Measurements from ENCODE around the gene TJP1.
"Not testable (repeated sequence)": the region's sequence is repeated elsewhere in the genome, so short reads cannot be mapped to it uniquely, and the experiment has no call there.

TJP1 gene

DNA sequence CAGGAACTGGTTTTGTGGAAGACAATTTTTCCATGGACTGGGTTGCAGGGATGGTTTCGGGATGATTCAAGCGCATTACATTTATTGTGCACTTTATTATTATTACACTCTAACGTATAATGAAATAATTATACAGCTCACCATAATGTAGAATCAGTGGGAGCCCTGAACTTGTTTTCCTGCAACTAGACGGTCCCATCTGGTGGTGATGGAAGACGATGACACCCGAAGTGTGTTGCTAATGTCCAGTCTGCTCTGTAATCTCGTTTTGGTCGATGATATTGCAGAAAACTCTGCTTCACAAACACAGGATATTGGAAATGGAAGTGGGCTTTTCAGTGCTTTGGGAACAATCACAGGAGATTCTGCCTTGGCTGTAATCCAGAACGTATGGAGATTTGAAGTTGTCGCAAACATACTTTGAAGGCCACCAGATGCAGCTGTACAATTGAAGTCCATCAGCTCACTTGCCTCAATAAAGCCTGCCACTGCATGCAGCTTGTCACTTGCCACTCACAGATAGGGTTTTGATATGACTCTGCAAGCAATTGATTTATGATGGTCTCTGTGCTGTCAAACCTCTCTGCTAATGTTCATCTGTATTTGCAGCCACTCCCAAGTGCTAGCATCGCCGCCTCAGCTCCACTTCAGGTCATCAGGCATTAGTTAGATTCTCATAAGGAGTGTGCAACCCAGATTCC is 141.7 kb downstream of the TJP1 start:
- DNase-seq: no peak

DNA sequence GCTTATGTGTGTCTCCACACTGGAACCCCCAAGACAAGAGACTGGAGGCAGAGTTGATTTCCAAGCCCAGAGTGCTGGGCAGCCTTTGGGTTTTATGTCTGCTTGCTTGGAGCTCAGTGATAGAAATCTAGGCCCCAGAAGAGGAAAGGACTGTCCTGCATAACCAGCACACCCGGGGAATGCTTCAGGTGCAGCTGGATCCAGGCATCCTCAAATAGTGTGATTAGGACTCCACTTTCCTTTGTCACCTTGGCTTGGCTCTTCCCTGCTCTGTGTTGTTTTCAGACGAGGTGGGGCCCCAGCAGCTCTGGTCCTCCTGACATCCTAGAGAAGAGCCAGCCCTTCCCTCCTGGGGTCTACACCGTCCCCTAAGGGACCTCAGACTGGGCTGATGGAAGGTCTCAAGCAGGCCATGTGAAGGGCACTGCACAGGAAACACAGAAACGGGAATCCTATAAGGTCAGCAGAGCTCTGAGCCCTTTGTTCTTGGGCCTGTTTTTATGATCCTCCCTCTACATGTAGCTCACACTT is 143.7 kb downstream of the TJP1 start:
- no peak for DNase-seq

DNA sequence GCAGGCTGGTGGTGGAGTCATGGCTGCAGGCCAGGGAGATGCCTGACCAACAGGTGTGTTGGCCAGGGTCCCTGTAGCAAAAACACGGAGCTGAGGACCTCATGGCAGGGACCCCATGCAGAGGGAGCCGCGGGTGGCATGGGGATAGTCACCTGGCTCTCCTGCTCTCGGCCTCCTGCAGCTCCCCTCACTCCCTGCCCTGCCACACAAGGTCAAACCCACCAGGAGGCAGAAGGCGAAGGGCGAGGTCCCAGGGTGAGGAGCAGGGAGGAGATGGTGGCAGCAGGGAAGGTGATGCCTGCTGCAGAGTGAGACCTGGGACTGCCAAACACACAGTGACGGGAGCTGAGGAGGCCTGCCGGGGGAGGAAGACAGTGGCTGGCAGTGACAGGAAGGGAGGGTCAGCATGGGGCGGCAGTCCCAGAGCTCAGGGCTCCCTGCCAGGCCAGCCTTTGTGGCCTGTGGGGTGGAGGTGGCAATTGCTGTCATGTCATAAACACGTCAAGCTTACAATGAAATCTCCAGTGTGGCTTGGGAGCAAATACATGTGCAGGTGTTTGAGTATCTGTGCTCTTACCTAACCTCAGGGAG is 144.3 kb downstream of the TJP1 start:
- DNase-seq: peak; percentile 31

DNA sequence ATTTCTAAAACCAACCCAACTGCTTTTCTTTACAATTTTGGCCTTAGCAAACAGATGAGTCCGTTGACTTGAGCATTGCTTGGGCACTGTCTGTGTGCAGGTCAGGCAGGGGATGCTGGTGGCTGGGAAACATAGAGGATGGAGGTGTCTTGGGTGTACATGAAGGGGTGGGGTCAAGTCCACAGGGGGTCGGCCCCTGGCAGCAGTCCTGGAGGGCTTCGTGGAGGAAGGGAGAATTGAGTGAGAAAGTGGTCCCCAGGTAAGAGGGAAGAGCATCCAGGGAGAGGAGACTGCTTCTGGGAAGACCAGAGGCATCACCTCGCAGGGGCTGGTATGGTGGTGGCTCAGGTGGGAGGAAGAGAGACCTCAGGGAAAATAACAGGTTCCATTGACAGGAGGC is 144.8 kb downstream of the TJP1 start:
- no peak for DNase-seq

DNA sequence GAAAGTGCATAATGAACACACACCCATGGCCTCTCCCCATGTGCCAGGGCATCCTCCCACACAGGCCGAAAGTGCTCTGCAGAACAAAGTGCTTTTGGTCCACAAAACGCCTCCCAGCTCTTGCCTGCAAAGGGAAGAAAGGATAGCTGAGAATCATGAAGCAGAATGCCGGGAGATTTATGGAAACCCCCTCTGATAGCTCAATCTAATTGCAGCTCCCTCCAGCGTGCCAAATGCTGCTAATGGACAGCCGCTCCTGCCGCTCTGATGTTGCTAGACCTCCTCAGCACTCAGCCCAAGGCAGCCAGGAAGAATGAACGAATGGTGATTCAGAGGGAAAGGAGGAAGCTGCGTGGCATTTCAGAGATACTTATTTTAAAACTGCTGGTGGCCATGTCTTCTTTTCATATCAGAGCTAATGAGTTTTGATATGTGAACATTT is 145.3 kb downstream of the TJP1 start:
- DNase-seq: no peak

DNA sequence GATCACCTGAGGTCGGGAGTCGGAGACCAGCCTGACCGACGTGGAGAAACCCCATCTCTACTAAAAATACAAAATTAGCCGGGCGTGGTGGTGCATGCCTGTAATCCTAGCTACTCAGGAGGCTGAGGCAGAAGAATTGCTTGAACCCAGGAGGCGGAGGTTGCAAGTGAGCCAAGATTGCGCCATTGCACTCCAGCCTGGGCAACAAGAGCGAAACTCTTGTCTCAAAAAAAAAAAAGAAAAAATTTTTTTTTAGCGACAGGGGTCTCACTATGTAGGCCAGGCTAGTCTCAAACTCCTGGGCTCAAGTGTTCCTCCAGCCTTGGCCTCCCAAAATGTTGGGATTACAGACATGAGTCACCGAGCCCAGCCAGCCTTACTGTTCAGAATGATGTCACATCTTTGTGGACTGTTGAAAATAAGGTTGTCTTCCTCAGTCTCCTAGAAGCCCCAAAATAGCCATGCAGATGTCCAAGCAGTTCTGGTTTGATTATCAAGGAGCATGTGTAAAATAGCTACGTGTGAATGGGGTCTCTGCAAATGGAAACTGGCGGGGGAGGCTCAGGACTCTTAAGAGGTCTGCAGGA is 145.8 kb downstream of the TJP1 start:
- not testable (repeated sequence) for DNase-seq

DNA sequence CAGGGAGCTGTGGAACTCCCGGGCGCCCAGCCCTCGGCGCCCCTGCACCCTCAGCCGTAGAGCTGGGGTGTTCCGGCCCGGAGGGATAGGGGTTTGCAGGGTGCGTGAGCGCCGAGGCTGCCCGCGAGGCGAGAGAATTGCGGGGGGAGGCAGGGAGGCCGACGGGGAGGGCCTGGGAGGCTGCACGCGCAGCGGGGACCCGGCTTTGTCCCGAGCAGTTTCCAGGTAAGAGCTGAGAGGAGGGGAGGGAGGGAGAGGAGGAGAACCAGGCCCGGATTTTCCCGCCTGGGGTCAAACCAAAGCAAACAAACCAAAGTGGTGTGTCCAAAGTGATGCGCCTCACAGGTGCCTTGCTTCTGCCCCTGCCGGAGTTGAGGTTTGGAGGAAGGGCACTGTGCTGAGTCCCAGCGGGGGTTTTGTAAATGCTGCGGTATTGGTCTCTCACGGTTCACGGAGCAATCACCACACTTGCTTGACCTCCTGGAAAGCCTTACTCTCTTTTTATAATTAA is 146.4 kb downstream of the TJP1 start:
- peak; percentile 30 for DNase-seq

DNA sequence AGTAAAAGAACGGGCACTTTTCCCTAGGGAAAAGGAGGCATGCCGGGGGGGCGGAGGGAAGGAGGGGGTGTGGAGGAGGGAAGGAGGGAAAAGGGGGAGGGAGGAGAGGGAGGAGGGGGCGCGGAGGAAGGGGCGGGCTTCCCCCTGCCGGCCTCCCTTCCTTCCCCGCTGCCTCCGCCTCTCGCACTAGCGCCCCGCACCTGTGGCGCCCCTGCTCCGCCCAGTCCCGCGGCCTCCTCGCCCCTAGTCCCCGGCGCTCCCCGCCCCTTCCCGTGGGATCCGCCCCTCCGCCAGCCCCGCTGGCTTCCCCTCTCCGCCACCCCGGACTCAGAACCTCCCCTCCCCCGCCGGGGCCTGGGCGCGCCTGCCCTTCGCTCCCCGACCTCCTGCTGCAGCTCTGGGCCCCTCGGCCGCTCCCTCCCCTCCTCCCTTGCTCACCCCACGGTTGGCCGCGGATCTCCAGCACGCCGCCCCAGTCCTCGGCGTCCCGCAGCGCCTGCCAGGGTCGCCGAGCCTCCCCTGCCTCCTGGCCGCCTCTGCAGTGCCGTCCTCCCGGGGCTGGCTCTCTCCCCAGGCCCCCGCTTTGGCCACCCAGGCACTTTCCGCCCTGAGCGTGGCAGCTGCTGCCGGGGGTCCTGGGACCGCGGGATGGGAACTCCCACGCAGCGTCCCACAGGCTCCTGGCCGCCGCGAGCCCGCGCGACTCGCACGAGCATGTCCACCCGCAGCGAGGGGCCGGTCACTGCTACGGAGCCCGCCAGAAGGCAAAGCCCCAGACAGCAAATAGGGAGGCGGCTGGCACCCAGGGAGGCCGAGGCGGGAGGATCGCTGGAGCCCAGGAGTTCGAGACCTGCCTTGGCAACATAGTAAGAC is 147.4 kb downstream of the TJP1 start:
- peak; percentile 86 for DNase-seq

DNA sequence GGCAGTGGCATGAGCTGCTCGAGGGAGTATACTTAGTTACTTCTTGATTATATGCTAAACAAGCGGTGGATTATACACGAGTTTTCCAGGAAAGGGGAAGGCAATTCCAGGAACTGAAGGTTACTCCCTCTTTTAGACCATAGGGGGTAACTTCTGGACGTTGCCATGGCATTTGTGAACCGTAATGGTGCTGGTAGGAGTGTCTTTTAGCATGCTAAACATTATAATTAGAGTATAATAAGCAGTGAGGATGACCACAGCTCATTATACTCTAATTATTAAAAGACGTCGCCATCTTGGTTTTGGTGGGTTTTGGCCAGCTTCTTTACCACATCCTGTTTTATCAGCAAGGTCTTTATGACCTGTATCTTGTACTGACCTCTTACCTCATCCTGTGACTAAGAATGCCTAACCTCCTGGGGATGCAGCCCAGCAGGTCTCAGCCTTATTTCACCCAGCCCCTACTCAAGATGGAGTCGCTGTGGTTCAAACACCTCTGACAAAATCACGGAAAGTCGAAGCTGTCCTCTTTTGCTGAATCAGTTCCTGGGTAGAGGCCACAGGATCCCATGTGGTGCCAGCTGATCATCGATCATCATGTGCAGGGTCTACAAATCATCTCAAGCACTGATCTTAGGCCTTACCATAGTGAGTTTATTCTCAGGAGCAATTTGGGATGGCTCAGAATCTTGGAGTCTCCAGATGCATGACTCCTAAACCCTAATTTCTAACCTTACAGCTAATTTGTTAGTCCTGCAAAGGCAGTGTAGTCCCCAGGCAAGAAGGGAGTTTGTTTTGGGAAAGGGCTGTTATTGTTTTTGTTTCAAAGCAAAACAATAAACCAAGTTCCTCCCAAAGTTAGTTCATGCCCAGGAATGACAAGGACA is 149.1 kb downstream of the TJP1 start:
- no peak for DNase-seq

DNA sequence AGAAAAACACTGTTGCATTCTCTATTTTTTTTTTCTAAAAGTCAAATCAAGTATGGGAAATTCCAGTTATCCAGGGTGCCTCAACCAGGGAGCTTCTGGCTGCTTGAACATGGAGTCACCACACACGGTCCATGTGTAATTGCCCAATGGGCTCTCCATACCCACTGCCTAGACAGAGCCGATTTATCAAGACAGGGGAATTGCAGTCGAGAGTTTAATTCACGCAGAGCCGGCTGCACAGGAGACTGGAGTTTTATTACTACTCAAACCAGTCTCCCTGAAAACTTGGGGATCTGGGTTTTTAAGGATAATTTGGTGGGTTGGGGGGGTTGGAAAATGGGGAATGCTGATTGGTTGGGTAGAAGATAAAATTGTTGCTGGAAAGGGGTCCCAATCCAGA is 149.8 kb downstream of the TJP1 start:
- no peak for DNase-seq

DNA sequence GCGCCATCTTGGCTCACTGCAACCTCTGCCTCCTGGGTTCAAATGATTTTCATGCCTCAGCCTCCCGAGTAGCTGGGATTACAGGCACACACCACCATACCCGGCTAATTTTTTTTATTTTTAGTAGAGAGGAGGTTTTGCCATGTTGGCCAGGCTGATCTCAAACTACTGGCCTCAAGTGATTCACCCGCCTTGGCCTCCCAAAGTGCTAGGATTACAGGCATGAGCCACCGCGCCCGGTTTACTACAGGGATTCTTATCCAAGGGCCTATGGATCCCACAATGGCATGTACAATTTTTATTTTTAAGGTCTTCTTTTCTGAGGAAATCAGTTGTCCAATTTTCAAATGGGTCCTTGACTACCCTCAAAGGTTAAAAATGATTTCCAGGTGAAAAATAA is 150.2 kb downstream of the TJP1 start:
- not testable (repeated sequence) for DNase-seq

DNA sequence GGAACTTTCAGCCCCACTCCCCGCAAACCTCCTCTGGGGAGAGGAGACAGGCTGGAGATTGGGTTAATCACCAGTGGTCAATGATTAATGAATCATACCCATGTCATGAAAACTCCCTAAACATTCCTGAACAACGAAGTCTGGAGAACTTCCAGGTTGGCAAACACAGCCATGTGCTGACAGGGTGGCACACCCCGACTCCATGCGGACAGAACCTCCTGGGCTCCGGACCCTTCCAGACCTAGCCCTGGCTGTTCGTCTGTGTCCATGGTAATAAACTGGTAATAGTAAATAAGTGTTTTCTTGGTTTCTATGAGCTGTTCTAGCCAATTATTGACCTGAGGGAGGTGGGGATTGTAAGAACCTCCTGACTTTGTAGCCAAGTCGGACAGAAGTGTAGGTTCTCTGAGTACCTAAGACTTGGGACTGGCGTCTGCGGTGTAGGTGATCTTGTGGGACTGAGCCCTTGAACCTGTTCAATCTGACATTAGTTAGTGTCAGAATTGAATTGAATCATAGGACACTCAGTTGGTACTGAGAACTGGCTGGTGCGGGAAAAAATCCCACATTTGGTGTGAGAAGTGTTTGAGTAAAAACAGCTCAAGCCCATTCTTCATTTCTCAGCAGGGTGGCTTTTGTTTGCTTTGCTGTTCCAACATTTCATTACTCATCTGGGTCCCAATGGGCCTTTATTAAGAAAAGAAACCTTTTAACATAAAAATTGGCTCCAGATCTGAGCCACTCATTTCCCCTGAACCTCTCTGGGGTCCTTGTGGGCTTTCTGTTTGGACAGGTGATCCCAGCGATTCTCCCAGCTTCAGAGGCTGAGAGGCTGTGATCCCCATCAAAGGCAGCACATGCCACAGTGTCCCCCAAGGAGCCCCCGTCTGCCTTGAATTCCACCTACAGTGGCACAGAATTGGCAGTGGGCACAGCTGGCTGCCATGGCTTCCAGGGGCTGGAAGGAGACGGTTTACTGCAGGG is 151.0 kb downstream of the TJP1 start:
- DNase-seq: peak; percentile 78

DNA sequence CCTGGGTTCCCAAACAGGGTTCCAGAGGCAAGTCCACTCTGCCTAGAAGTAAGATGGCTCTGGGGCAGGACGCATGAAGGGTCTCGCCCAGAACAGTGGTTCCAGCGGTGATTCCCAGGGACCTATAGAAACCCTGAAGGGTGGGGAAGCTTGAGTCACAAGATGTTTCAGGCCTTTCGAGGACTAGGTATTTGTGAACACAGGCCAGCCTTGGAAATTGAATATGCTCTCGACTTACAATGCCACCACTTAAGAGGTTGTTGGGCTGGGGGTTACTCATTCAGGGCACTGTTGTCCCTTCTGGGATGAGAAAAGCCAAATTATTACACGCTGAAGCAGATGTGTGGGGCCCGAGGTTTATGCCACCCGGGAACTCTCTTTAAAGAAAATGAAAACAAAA is 152.0 kb downstream of the TJP1 start:
- peak; percentile 22 for DNase-seq

DNA sequence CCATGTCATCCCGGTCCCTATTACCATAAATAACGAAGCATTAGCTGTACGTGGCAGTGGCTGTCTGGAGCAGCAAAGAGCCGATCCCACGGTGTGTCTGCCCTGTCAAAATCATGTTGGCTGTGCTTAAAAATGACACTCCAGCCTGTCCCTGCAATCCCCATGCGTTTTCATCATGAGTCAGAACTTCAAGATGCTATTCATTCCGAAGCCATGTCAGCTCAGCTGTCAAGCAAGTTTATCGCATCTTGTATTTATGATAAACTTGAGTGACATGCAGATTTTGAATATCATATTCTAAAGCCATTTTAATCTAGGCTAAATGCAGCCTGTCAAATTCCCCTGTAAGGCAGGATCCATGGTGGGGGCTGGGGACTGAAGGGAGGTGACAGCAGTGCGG is 152.4 kb downstream of the TJP1 start:
- peak; percentile 33 for DNase-seq

DNA sequence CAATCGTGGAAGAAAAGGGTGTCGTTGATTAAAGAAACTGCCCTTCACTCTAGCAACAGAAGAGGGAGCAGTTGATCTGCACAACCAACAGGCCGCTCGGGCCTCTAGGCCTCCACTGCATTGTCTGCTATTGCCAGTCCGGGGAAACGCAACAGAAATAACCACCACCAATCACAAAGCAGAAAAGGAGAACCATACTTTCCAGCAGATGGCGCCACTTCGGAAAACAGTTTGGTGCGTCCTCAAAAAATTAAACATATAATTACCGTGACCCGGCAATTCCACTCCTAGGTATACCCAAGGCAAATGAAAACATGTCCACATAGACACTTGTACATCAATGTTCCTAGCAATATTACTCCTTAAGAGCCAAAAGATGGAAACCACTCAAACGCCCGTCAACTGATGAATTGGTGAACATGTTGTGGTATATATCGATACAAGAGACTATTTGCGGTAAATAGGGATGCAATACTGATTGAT is 154.1 kb downstream of the TJP1 start:
- DNase-seq: peak; percentile 94

DNA sequence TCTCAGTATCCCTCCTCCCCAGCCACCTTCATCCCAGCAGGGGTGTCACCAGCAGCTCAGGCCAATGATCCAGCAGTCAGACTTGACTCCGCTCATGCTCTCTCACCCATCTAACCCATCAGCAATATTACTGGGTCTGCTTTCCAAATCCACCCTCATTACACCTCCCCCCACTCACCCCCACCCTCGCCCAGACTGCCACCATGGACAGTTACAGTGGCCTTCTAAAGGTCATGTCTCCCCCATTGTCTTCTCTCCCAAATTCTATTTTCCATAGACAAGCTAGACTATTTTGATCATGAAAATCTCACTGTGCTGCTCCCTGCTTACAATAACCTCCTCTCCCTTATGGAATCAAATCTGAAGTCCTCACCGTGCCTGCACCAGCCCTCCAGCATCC is 156.0 kb downstream of the TJP1 start:
- DNase-seq: no peak

DNA sequence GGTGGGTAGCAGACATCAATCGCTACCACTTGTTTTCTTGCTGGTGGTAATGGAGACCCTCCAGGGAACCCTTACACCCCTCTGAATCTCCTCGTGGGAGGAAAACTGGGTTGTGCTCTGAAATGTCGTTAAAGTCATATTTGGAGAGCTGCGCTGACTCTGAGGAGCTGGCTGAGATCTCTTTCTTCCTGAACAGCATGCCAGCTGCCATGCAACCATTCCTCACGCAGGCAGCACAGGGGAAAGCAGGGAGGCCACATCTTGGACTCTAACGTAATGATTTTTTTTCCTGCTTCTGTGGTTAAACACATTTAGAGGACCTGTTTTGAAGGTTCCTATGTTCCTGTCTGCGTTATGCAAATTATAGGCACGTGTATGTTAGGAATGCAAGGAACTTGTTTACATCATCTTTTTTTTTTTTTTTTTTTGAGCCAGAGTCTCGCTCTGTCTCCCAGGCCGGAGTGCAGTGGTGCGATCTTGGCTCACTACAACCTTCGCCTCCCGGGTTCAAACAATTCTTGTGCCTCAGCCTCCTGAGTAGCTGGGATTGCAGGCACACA is 156.7 kb downstream of the TJP1 start:
- DNase-seq: no peak

DNA sequence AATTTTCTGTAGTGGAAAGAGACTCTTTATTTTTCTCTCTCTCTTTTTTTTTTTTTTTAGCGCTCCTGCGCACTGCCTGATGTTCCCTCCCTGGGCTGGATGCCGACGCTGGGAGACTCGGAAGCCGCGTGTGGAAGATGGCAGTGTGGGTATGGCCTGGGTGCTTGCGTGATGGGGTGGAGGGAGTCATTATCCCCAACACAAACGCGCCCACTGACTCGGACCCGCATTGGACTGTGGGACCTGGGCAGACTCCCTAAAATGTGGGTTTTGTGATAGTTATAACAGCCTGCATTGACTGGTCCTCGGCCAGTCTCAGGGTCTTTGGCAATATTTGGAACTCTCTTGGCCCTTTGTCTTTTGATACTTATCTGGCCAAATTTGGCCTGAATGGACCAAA is 157.9 kb downstream of the TJP1 start:
- no peak for DNase-seq

DNA sequence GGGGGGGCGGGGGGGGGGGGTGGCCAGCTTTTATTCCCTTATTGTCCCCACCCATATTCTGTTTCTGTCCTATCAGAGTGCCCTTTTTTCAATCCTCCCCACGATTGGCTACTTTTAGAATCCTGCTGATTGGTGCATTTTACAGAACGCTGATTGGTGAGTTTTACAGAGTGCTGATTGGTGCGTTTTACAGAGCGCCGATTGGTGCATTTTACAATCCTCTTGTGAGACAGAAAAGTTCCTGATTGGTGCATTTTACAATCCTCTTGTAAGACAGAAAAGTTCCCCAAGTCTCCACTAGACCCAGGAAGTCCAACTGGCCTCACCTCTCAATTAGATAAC is 164.8 kb downstream of the TJP1 start:
- DNase-seq: peak; percentile 75
